Esophagus mucosa (tissue), 1 donor: ENCODE results near the gene SKIC3. TPM values are rescaled to one million over a fixed set of nuclear protein-coding genes. Genes with fewer than 3 reads are reported as not detected.

Experiments used
- ATAC-seq: fragments of 200-7000 bp; cut with Tn5 transposase; one replicate; pipeline ENCODE4 v1.9.1; 2020
- total RNA-seq: library from RNA; stranded (reverse); gene quantifications from one replicate; pipeline ENCODE4 v1.2.4, GENCODE V29; 2023
- donor health status: DM: yes; HTN: yes; CAD: no.

SKIC3 gene
- total RNA-seq, 1 donor from 2014 or later, result 43.2 TPM

- no peak for ATAC-seq
These were observed 24.4 kb downstream of the SKIC3 start for GRCh38 chr5:95530416-95530815.

GRCh38 chr5:95528565-95528964, 26.2 kb downstream of the SKIC3 start:
- no peak for ATAC-seq

GRCh38 chr5:95526871-95527270, 27.9 kb downstream of the SKIC3 start:
- ATAC-seq, result no peak

- no peak for ATAC-seq
These were observed 30.4 kb downstream of the SKIC3 start for GRCh38 chr5:95524423-95524822.

GRCh38 chr5:95520206-95520605, 34.6 kb downstream of the SKIC3 start:
- ATAC-seq, result no peak

- no peak for ATAC-seq
These were observed 35.1 kb downstream of the SKIC3 start for GRCh38 chr5:95519681-95520080.

GRCh38 chr5:95519151-95519550, 35.6 kb downstream of the SKIC3 start:
- no peak for ATAC-seq

- ATAC-seq, result no peak
These were observed 36.4 kb downstream of the SKIC3 start for GRCh38 chr5:95518417-95518816.

GRCh38 chr5:95511606-95512005, 43.2 kb downstream of the SKIC3 start:
- no peak for ATAC-seq

GRCh38 chr5:95508550-95508949, 46.2 kb downstream of the SKIC3 start:
- no peak for ATAC-seq

Other genes starting within 250 kb of the SKIC3 start
- not detected for gene FAM81B, start 163.6 kb downstream of the SKIC3 start, total RNA-seq
- gene ARSK, start 124 bp upstream of the SKIC3 start, total RNA-seq, result 2.2 TPM
- gene GPR150, start 65.1 kb upstream of the SKIC3 start, total RNA-seq, result not detected
- 1.5 TPM for gene RFESD, start 91.8 kb upstream of the SKIC3 start, total RNA-seq
- gene SPATA9, start 128.0 kb upstream of the SKIC3 start, total RNA-seq, result not detected
- 3.6 TPM for gene RHOBTB3, start 176.4 kb upstream of the SKIC3 start, total RNA-seq